KG1 (cell line): ENCODE results near the gene MGMT.

ENCODE experiments used
- DNase-seq: peaks from one replicate; lab custom pipeline; 2025; lab: John Stamatoyannopoulos, UW

Gene MGMT

DNA sequence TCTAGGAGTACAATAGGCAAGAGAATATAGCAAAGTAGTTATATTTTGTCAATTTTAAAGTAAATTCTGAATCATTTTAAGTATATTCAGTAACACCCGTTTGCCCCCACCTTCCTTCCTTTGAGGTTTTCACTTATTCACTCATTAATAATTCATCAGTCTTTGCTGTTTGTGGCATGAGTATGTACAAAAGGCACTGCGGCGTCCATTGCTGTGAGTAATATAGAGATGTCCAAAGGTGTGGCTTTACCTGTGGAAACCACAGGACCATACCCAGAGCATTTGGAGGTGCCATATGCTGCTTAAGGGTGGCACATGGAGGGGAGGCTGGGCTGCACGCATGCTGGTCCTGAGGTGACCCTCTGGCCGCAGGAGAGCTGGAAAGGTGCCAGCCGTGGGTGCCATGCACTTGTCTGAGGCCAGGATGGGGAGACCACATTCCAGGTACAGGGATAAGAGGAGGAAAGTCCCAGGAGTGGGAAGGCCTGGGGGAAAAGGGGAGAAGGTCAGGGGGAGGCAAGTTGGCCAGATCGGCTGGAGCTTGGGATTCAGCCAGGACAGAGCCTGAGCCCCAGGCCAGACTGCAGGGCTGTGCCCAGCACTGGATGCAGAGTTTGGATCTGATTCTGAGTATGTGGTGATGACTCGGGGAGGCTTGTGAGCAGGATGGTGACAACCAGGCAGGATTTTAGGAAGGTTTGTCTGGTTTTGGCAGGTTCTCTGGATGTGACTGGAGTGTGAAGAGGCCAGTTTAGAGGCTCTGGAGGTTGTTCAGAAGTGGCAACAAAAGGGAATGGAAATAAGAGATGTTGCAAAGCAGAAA lies 223.4 kb downstream of the MGMT start:
- DNase-seq, result no peak

DNA sequence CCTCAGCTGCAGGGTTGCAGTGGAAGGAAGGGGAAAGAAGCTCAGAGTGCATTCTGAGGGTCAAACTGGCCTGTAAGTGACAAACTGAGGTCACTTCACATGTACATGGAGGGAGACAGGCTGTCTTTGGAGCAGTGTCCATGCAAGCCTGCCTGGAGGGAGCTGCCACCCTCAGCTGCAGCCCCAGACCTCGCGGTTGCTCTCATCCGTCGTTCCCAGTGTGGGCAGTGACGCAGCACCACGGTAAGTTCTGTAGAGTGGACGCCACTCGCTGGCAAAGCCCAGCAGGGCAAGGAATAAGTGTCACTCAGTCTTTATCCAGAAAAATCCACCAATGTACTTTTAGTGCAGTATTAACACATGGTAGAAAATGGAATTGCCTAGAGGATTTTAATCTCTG lies 225.7 kb downstream of the MGMT start:
- DNase-seq, result no peak

DNA sequence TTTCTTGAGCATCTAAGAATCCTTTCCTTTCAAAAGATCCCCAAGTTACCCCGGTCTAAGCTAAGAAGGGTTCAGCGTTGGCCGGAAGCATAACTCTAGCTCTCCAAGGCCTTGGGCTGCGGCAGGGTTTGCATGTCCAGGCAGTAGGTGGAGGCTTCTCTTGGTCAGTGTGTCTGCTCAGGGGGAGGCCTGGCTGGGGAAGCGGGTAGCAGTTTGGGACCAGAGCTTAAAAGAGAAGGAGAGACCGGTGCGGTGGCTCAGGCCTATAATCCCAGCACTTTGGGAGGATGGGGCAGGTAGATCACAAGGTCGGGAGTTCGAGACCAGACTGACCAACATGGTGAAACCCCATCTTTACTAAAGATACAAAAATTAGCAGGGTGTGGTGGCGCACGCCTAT lies 226.3 kb downstream of the MGMT start:
- no peak for DNase-seq

DNA sequence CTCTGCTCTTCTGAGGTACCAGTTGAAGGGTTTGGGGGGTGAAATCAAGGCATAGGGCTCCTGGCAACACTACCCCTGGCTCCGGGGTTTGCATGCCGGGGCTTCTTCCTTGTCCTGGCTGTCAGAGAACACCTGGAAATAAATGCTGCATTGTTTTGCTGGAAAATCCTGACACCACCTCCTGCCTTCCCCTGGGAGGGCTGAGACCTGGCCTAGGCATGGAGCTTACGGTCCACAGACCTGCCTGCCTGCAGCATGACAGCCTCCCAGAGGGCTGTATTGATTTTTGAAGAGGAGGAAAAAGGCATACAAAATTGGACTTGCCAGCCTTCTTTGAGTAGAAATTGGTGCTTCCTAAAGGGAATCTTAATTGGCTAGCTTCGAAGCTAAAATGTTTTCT lies 227.1 kb downstream of the MGMT start:
- no peak for DNase-seq

DNA sequence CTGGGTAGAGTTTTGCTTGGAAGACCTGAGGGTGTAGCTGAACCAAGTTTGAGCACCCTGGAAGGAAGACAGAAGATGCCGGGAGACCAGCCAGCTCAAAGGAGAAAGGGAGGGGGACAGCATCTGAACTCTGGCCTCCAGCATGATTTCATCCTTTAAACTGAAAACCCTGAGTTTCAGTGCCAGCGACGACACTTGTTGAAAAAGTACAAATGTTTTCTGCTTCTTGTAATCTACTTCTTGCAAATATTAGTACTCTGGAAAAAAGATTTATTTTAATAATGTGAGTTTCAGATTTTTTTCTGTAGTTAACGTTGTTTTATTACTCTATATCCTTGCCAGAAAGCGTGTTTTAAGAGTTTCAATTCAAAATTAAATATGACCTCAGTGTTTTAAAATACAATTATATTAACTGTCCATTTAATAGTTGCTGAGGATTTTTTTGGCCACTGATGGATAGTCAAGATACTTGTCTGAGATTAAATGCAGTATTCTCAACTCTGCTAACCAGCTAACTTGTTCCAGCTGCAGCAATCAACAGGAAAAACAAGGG lies 227.7 kb downstream of the MGMT start:
- DNase-seq, result no peak

DNA sequence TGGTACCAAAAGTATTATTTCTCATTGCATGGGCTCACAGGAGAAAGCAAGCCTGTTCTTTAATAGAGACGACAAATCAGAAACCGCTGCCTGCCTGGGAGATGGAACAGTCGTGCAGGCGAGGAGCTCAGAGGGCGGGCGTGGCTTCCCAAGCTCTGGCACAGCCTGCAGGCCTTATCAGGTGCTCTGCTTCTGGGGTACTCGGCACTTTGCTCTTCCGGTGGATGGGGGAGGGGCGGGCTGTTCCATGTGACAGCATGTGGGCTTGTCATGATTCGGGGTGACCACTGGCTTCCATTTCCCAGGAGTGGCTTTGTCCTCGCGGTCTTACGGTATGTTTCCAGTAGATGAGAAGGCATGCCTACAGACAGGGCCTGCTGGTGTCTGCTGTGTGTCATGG lies 228.6 kb downstream of the MGMT start:
- no peak for DNase-seq

DNA sequence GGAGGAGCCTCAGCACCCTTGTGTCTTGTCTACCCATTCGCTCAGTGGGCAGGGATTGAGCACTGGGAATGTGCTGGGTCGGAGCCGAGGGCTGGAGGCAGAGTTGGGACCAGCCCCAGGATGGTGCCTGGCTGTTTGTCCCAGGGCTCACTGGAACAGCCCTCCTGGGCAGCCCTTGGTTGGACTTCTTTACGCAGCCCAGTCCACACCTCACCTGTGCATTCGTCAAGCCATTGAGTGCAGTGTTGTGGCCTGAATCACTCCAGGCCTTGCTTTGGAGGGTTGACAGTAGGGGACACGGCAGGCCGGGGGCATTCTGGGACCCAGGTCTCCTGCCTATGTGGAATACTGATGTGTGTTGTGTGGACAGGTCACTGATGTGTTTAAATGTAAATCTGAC lies 229.6 kb downstream of the MGMT start:
- no peak for DNase-seq

DNA sequence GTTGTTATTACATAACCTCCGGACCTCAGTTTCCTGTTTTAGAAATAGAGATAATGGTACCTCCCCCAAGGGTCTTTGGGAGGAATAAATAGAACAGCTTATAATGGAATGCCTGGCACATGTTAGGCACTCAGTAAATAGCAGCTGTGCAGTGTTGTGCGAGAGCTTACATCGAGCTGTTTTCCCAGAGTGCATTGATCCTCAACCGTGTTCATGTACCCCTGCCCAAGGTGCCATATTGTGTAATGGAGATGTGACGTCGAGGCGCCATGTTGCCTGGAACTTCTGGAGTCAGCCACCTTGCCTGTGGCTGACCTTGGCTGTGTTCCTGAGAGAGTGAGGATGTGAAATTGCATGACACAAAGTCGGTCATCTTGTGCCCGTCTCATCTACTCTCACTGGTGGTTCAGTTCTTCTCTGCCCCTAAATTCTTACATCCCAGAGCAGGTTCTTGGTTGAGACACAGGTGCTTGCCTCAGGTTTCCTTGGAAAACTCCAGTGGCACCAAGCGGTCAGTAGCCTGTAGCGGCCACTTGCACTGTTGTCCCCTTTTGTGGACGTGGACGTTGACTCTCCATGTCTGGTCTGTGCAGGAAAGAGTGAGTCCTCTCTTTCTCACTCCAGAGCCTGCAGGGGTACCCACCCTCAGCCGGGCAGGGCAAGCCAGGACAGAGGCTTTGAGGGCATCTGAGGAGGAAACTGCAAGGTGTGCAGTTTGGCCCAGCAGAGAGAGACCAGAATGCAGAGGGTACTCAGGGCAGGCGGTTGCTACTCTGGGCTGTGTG lies 230.6 kb downstream of the MGMT start:
- DNase-seq, result no peak

DNA sequence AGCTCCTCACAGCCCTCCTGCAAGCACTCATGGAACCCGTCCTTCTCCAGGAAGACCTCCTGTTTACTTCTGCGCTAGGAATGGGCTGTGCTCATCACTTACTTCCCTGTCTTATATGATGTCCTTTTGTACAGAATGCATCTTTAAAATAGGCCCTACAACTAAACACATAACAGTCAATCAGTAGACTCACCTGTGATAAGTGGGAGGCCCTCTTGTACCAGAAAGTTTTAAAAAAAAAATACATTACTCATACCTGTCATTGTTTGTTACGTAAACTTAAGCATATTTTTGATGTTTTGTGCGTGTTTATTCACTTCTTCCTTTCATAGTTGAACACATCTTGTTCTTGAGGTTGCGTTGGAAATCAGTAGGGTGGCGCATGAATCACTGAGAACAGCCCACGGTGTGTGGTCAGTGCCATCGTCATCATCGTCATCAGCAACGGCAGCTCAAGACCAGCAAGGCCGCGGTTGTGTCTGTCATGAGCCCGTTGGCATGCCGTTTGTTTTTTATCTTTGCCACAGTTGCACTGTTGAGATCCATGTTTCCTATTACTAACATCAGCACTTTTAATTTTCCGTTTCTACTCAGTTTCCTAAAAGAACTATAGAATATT lies 232.8 kb downstream of the MGMT start:
- DNase-seq, result no peak

DNA sequence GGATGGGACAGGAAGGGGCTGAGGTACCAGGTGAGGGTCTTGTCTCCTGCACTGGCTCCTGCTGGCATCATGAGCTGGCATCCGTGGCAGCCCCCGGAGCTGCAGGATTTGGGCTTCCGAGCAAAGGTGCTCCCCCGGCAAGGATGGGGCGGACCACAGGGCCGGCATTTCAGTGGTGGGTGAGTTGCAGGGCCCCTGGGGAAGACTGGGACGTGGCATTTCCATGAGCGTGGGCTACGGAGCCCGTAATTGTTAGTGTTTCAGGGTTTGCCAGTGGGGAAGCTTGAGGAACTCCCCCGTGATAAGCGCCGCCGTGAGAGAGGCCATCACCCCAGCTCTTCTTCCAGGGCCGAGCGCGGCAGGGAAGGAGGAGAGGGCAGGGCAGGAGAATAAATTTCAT lies 235.6 kb downstream of the MGMT start:
- DNase-seq, result no peak

DNA sequence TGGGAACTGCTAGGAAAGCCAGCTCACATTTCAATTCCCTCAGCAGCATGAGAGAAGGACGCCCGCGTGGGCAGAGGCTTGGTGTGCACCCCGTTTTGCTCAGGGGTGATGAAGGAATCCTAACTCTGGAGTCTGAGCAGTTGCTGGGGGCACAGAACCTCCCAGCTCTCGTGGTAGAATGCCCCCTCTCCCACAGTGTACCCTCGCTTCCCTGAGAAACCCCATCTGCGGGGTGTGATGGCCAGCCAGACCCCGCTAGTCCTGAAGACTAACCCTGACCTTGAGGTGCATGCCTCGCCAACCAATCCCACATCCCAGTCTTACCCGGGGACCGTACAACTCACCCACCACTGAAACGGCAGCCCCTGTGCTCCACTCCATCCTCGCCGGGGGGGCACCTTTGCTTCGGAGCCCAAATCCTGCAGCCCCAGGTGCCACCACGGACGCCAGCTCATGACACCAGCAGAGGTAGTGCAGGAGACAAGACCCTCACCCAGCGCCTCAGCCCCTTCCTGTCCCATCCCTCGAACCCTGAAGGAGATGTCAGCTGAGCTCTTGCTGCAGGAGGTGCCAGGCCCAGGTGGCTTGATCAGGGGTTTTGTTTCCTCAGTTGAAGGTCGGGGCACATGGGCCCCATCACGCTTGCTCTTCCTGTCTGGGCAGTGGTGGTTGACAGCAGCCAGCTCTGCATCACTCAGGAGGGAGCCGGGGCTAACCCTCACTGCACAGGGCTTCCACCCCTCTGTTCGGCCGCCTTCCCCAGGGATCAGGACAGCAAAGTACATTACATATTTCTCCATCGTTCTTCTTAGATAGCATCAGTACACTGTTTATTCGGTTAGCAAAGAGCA lies 236.5 kb downstream of the MGMT start:
- DNase-seq, result no peak

DNA sequence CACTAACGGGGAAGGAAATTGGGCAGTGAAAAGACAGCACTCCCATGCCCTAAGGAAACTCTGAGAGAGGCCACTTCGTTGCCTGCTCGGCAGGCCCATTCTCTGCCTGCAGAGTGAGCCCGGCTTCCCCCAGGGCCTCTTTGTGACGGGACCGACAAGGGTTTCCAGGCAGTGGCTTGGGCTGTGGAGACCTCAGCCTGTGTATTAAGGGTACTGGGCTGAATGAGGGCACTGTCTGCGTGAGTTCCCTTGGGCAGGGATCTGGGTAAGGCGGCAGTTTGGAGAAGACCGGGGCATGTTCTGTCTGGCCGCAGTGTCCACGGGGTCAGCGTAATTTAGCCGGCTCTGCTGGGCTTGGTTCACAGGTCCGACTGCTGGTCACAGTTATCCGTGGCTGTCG lies 237.2 kb downstream of the MGMT start:
- no peak for DNase-seq

DNA sequence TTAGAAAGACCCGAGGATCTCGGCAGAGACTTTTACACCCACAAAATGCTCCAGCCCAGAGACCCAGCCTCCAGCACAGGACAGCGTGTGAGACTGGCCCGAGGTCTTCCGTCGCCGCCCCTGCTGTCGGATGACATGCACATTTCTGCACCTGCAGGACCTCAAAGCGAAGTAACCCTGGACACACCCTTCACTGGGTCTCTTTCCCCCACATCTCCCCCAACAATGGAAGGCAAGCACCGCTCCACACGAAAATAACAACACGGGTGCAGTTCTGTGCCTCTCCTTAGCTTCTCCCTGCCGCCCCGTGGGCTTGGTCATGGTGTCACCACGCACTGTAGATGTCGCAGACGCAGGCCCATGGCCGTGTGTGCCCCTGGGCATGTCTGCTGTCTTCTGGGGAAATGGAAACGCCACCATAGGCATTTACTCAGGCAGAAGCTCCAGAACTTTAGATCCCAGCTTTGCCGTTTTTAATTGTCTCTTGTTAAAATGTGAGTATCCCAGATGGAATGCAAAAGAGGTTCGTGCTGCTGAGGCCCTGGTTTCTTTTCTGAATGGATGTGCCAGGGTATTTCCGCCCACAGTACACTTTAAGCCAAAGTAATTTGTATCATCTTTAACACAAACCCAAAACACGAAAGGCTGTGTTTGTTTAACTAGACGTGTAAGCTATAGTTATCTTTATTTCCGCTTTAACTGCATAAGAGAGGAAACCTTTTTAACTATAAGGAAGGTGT lies 237.9 kb downstream of the MGMT start:
- DNase-seq, result no peak

DNA sequence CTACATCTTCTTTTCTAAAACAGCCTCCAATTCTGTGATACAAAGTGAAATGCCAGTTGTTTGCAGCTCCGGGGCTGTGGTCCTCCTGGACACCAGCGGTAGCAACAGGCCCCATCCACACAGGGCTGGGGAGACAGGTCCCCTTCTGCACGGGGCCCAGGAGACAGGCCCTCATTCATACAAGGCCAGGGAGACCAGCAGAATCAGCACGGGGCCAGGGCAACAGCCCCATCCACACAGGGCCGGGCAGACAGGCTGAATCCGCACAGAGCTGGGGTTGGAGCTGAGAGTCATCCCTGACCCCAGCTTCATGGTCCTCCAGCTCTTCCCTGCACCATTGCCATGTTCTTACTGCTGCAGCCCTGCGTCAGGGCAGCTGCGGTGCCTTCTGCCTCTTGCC lies 238.6 kb downstream of the MGMT start:
- no peak for DNase-seq

DNA sequence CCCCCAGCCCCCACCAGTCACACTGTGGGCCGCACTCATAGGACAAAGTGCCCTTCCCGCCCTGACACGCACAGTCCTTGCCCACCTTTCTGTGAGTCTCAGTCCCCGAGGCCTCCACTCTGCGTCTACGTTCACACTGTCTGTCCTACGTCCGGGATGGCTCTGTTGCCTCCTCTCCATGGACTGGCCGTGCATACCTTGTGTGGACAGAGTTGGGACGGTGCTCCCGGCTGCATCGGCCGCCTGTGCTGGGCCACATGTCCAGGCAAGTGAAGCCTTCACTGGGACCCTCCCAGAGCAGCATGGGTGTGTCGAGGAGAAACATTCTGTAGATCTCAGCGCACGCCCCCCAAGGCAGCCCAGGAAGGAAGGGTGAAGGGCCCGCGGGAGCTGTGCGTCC lies 239.0 kb downstream of the MGMT start:
- no peak for DNase-seq

DNA sequence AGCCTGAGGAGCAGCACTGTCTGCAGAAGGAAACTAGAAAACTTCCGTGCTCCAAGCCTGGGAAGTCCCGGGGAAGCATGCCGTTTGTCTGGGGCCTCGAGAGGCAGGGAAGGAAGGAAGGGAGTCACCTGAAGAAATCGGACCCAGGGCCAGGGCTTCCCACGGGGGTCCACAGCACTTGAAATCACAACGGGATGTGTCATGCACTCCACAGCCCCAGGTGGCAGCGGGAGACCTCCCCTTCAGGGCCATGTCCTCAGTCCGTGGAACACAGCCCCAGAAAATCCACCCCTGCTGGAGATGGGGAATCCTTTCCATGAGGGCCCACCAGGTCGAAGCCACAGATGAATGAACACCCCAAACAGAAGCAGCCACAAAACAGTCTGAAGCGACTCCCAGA lies 239.5 kb downstream of the MGMT start:
- no peak for DNase-seq

DNA sequence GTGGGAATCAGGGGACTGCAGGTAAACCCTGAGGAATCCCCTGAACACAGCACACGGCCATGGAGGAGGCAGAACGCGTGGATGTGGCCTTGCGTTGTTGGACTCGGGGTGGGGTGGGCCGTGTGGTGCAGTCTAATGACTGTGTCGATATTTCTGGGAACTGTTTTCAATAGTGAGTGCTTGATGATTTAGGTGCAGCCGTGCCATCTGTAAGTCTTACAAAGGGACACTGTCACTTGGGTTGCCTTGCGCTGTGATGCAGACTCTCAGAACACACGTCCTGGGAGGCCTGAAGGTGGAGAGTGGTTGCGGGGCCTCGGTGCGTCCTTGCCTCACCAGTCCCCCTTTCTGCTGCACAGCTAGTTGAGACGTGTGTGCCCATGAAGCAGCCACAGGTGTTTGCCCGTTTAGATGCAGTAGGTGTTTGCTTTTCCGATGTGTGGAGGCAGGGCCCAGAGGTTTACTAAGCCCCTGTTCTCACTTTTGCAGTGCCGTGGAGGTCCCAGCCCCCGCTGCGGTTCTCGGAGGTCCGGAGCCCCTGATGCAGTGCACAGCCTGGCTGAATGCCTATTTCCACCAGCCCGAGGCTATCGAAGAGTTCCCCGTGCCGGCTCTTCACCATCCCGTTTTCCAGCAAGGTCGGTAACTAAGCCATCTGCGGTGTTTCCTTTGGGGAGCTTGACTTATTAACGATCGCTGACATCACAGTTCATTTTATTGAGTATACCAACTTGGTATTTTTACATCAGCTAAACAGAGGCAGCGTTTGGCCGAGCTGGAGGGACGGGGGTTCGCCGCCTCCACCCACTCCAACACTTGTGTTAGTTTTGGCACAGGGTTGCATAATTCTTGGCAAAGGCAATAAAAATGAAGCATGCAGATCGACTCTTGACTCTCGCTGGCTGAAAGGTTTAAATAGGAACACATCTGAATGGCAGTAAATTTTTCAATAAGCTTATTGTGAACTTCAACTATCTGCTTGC lies 240.7 kb downstream of the MGMT start:
- no peak for DNase-seq

DNA sequence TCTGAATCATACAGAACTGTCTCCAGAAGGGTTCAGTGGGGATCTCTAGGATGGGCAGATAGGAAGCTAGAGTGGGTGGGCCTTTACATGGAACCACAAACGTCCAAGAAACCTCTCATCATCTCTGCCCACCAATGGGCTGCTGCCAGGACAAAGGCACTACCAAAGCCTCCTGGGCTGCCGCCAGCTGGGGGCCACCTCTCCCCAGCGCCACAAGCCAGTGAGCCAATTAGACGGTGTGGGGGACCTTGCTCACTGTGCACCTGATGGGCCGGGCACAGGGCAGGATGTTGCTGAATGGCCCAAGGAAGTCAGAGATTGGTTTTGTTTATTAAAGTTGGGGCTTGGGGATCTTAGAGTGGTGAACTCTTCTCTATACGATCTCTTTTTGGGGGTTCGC lies 242.1 kb downstream of the MGMT start:
- no peak for DNase-seq

DNA sequence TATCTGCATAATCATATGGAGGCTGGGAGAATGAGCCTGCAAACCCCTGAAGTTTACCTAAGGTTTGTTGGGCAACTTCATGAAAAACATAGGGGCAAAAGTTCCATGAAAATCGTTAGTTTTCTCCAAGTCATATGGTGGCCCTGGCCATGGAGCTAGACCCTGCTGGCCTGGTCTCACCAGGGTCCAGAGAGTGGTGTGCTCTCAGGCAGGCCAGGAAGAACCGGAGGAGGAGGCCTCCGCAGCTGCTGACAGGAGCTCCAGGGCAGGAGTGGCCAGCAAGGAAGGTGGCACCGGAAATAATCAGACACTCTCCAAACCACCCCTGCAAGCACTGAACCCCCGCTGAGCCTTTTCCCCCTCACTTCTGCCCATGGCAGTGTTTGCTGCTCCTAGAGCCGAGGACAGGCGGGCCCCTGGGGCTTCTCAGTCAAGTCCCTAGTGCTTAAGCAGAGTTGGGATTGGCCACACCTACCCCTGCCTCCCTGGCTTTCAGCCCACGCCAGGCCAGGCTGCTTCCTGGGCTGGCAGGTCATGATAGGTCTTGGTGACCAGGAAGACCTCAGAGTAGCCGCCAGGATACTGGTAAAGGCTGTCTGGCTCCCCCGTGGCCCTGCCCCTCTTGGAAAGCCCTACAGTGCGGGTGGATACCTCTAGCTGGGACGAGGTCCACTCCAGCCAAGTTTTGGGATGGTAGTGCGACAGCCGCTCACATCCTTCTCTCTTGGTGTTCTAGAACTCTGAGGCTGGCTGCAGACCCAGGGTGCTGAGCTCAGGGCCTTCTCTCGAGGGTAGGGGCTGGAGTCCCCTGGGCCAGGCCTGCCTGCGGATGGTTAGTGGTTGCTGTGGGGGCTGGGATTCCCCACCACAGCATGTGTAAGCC lies 242.8 kb downstream of the MGMT start:
- DNase-seq, result no peak
